ENCODE results near the gene VEPH1. TPM values are rescaled to one million over a fixed set of nuclear protein-coding genes. Genes with fewer than 3 reads are reported as not detected.
A peak's percentile ranks its signal among the peaks of the same experiment; 100 is the strongest.

VEPH1 gene
- total RNA-seq, 1 experiment from 2014 or later, result 35.1 TPM

GRCh38 chr3:157535667-157536066 is 32.5 kb upstream of the VEPH1 start:
- H3K4me3 Mint-ChIP-seq (ENCODE audit: low read depth, unreplicated experiment), result no peak overlapping the region
- H3K27ac Mint-ChIP-seq (ENCODE audit: unreplicated experiment), result no peak overlapping the region
- CTCF ChIA-PET, result no interaction called here
- no peaks in the 10 kb centered on the region for H3K9me3 Mint-ChIP-seq (ENCODE audit: low read depth, unreplicated experiment)
- intact Hi-C loops (cut with micrococcal nuclease; ENCODE audit: unreplicated experiment), result loop anchor here (10.0 kb wide), 4 partner anchors 249 to 779 kb away; no protein-coding TSS in a partner anchor
- no TSS peak for BruUV-seq (replicated peaks)
- TF ChIP-seq CTCF (IDR thresholded peaks at IDR 0.05; ENCODE audit: unreplicated experiment), result no peak
- DNase-seq, result no peak
- H3K36me3 Mint-ChIP-seq (ENCODE audit: insufficient read depth, unreplicated experiment), result no peaks in the 10 kb centered on the region
- H3K27me3 Mint-ChIP-seq (ENCODE audit: unreplicated experiment), result no peaks in the 10 kb centered on the region
- H3K4me1 Mint-ChIP-seq (ENCODE audit: low read depth, unreplicated experiment), result no peaks in the 10 kb centered on the region

- Mint-ChIP-seq H3K4me1 (ENCODE audit: low read depth, unreplicated experiment) (no peaks in the 10 kb centered on the region), H3K36me3 (ENCODE audit: insufficient read depth, unreplicated experiment) (no peaks in the 10 kb centered on the region), H3K27me3 (ENCODE audit: unreplicated experiment) (no peaks in the 10 kb centered on the region), H3K27ac (ENCODE audit: unreplicated experiment) (no peak overlapping the region), H3K9me3 (ENCODE audit: low read depth, unreplicated experiment) (no peaks in the 10 kb centered on the region), H3K4me3 (ENCODE audit: low read depth, unreplicated experiment) (no peak overlapping the region)
- no peak for DNase-seq
- intact Hi-C loops (cut with micrococcal nuclease; ENCODE audit: unreplicated experiment), result loop anchor here (5.0 to 10.0 kb wide), 7 partner anchors 163 to 780 kb away; no protein-coding TSS in a partner anchor
- BruUV-seq (replicated peaks), result no TSS peak
- CTCF ChIA-PET, result interaction anchor here (0.5 kb wide), 1 partner anchor 83 kb away, joined by 5 read pairs; no protein-coding TSS in a partner anchor
- no peak for TF ChIP-seq CTCF (IDR thresholded peaks at IDR 0.05; ENCODE audit: unreplicated experiment)
Observed at GRCh38 chr3:157534725-157535161, 31.5 kb upstream of the VEPH1 start.

GRCh38 chr3:157533298-157534070 is 30.3 kb upstream of the VEPH1 start:
- H3K4me3 Mint-ChIP-seq (ENCODE audit: low read depth, unreplicated experiment), result no peak overlapping the region
- no peaks in the 10 kb centered on the region for H3K36me3 Mint-ChIP-seq (ENCODE audit: insufficient read depth, unreplicated experiment)
- H3K9me3 Mint-ChIP-seq (ENCODE audit: low read depth, unreplicated experiment), result no peaks in the 10 kb centered on the region
- no TSS peak for BruUV-seq (replicated peaks)
- no peak overlapping the region for H3K27ac Mint-ChIP-seq (ENCODE audit: unreplicated experiment)
- DNase-seq, result no peak
- intact Hi-C loops (cut with micrococcal nuclease; ENCODE audit: unreplicated experiment), result loop anchor here (2.0 to 10.0 kb wide), 9 partner anchors 164 to 999 kb away; no protein-coding TSS in a partner anchor
- TF ChIP-seq CTCF (IDR thresholded peaks at IDR 0.05; ENCODE audit: unreplicated experiment), result no peak
- CTCF ChIA-PET, result interaction anchor here (0.6 to 3.0 kb wide), 19 partner anchors 11 to 901 kb away, joined by 3 to 81 read pairs (median 4); partner anchors contain the start of gene VEPH1
- H3K27me3 Mint-ChIP-seq (ENCODE audit: unreplicated experiment), result no peaks in the 10 kb centered on the region
- H3K4me1 Mint-ChIP-seq (ENCODE audit: low read depth, unreplicated experiment), result no peaks in the 10 kb centered on the region

GRCh38 chr3:157532529-157533297 is 29.5 kb upstream of the VEPH1 start:
- intact Hi-C loops (cut with micrococcal nuclease; ENCODE audit: unreplicated experiment), result loop anchor here (1.0 to 10.0 kb wide), 11 partner anchors 40 to 1000 kb away; no protein-coding TSS in a partner anchor
- BruUV-seq (replicated peaks), result no TSS peak
- no peaks in the 10 kb centered on the region for H3K27me3 Mint-ChIP-seq (ENCODE audit: unreplicated experiment)
- H3K36me3 Mint-ChIP-seq (ENCODE audit: insufficient read depth, unreplicated experiment), result no peaks in the 10 kb centered on the region
- DNase-seq, result peak; percentile 74
- peak; percentile 94 for TF ChIP-seq CTCF (IDR thresholded peaks at IDR 0.05; ENCODE audit: unreplicated experiment)
- CTCF ChIA-PET, result interaction anchor here (0.6 to 3.0 kb wide), 22 partner anchors 10 to 902 kb away, joined by 3 to 81 read pairs (median 4); partner anchors contain the start of gene VEPH1
- H3K4me1 Mint-ChIP-seq (ENCODE audit: low read depth, unreplicated experiment), result no peaks in the 10 kb centered on the region
- no peaks in the 10 kb centered on the region for H3K9me3 Mint-ChIP-seq (ENCODE audit: low read depth, unreplicated experiment)
- H3K4me3 Mint-ChIP-seq (ENCODE audit: low read depth, unreplicated experiment), result no peak overlapping the region
- no peak overlapping the region for H3K27ac Mint-ChIP-seq (ENCODE audit: unreplicated experiment)
